Muscle of leg (tissue), 11 donors: Measurements from ENCODE around the gene CDK5R1. TPM values are rescaled to one million over a fixed set of nuclear protein-coding genes. Genes with fewer than 3 reads are reported as not detected.
"Not testable (repeated sequence)": the region's sequence is repeated elsewhere in the genome, so short reads cannot be mapped to it uniquely, and the experiment has no call there.

ENCODE experiments used
- DNase-seq: peaks from one replicate; pipeline ENCODE4 v3.0.0; 2013
- H3K27ac ChIP-seq: one replicate; pipeline ENCODE4 v1.5.1; 2013; ENCODE audit warnings: mild to moderate bottlenecking, low read length, control low read depth
- H3K27me3 ChIP-seq: one replicate; pipeline ENCODE4 v1.6.1; 2013; ENCODE audit warnings: low read length; ENCODE audit not compliant: control insufficient read depth, insufficient read depth
- H3K36me3 ChIP-seq: one replicate; pipeline ENCODE4 v1.6.1; 2013; ENCODE audit warnings: low read length; ENCODE audit not compliant: control insufficient read depth, insufficient read depth
- H3K4me1 ChIP-seq: one replicate; pipeline ENCODE4 v1.6.1; 2013; ENCODE audit warnings: low read length; ENCODE audit not compliant: control insufficient read depth, insufficient read depth
- H3K4me3 ChIP-seq: one replicate; pipeline ENCODE4 v1.5.1; 2013; ENCODE audit warnings: low read length, control low read depth
- H3K9me3 ChIP-seq: replicated peaks from 2 replicates; pipeline ENCODE4 v1.6.1; 2013; ENCODE audit warnings: low read depth, low read length; ENCODE audit not compliant: control insufficient read depth
- WGBS: methylation state at CpG from one replicate; pipeline ENCODE4 v1.1.5; 2013; ENCODE audit warnings: missing lambda C conversion rate; ENCODE audit not compliant: insufficient coverage; 5-methylcytosine and 5-hydroxymethylcytosine counted together
- polyA plus RNA-seq, 8 donors: library from polyadenylated mRNA; unstranded; fragments of 120-200 nt; gene quantifications; one replicate each; pipeline versions ENCODE4 v1.2.1 to v1.2.3, GENCODE V29; 2013; ENCODE audit warnings: inconsistent platforms in 1 of 8, low replicate concordance in 1 of 8; ENCODE audit not compliant: insufficient read length in 8 of 8, insufficient read depth in 1 of 8
- total RNA-seq: library from RNA; stranded (reverse); fragments of 120-200 nt; gene quantifications from one replicate; pipeline ENCODE4 v1.2.4, GENCODE V29; 2013

Gene CDK5R1
- total and polyA plus RNA-seq, 9 donors, result 4.4 to 11.4 (median 9.4) TPM

DNA sequence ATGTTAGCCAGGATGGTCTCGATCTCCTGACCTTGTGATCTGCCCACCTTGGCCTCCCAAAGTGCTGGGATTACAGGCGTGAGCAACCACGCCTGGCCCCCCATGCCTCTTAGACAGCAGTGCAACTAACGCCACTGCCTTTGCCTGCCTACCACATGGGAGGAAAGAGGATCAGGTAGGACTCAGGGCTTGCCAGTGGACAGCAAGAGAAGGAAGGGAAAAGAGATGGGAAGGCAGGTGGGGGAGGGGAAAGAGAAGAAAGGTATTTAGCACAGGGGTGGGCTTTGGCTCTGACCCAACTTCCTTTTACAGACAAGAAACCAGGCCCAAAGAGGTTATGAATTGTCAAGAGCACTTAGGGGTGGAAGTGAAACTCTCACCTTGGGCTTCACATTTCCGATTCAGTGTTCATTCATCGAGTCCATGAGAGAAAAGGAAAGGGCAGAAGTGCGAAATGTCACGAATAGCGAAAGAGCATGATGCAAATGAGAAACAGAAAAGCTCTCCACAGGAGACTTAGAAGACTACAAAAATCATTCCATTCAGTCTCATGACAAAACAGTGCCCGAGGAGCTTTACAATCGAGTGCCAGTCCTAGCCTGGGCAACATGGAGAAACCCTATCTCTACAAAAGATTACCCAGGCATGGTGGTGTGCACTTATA lies 36.4 kb downstream of the CDK5R1 start:
- Histone ChIP-seq H3K4me3 (no peak overlapping the region), H3K36me3 (no peaks in the 10 kb centered on the region), H3K9me3 (no peaks in the 10 kb centered on the region), H3K4me1 (peaks cover 26% of the 10 kb centered on the region), H3K27me3 (peaks cover 6% of the 10 kb centered on the region), H3K27ac (no peak overlapping the region)
- no peak for DNase-seq
- whole genome bisulfite sequencing, result 94% methylated on average over 4 of the region's 11 CpGs

DNA sequence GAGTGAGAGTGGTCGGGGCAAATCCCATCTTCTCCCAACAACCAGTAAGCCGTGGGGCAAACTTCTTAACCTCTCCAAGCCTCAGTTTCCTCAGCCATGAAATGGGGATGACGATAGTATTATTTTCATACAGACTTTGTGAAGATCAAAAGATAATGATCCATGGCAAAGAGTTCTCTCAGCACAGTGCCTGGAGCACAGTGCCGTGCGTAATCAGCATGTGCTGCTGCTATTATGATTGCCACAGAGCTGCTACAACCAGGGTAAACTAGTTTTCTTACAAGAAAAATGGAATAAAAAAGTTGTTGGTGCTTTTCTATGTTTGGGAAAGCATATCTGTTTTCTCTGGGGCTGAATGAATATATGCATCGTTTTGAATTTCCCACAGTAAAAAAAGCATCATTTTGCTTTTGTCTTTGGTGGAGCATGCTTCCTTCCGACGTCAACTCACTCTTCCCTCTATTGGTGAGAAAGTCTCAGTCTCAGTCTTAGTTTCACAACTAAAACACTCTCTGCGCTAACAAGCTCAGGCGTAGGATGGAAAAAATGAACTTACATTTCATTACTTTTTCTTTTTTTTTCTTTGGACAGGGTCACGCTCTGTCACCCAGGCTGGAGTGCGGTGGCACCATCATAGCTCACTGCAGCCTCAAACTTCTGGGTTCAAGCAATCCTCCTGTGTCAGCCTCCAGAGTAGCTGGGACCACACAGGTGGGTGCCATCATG lies 37.2 kb downstream of the CDK5R1 start:
- DNase-seq, result no peak
- Histone ChIP-seq H3K27me3 (peaks cover 2% of the 10 kb centered on the region), H3K27ac (no peak overlapping the region), H3K9me3 (no peaks in the 10 kb centered on the region), H3K4me3 (no peak overlapping the region), H3K4me1 (peaks cover 19% of the 10 kb centered on the region), H3K36me3 (no peaks in the 10 kb centered on the region)
- 88% methylated on average over 5 of the region's 12 CpGs for WGBS

- no CpG with 5 or more reads among the region's 6 CpGs for WGBS
- H3K27me3 ChIP-seq, H3K9me3 ChIP-seq, H3K4me3 ChIP-seq, H3K27ac ChIP-seq, H3K36me3 ChIP-seq, DNase-seq: not testable (repeated sequence)
- H3K4me1 ChIP-seq, result peaks cover 17% of the 10 kb centered on the region
Measured at GRCh38 chr17:32524553-32524880, 37.7 kb downstream of the CDK5R1 start.

DNA sequence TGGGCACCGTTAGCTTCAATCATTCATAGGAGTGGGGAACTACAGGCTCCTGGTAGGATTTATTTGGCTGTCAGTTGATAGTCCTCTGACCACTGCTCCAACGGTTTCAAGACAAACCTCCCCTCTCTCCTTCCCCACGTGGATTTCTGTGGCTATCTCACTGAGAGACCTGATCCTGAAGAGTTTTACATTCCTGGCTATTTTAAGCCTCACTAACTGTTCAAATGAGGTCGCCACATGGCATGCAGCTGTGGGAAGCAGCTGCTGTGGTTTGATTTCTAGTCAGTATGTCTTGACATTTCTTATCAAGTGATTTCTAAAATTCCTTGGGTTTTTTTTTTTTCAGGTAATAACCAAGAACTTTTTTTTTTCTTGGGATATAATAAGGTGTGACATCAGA lies 38.3 kb downstream of the CDK5R1 start:
- peaks cover 2% of the 10 kb centered on the region for H3K27me3 ChIP-seq
- no peak overlapping the region for H3K4me3 ChIP-seq
- H3K4me1 ChIP-seq, result peaks cover 13% of the 10 kb centered on the region
- peak; percentile 53 for DNase-seq
- H3K27ac ChIP-seq, result no peak overlapping the region
- no peaks in the 10 kb centered on the region for H3K9me3 ChIP-seq
- 0% methylated on average over 2 of the region's 4 CpGs for WGBS
- H3K36me3 ChIP-seq, result no peaks in the 10 kb centered on the region

DNA sequence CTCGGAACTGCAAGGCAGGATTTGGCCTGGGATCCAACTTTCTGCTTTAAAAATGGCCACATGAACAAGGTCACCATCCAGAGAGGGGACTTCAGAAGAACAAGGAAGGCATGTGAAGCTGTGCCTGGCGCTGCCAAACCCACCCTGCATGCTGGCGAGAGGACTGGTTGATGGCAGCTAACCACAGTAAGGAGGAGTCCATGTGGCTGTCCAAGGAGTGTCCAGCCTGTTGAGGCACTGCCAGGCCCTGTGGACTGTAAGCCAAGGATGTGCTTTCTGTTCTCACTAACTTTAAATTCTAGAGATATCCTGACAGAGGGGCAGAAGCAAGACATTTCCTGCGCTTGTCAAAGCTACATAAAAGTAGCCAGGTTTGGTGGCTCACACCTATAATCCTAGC lies 40.4 kb downstream of the CDK5R1 start:
- DNase-seq, result no peak
- no peak overlapping the region for H3K27ac ChIP-seq
- H3K4me1 ChIP-seq, result peaks cover 8% of the 10 kb centered on the region
- H3K27me3 ChIP-seq, result no peaks in the 10 kb centered on the region
- WGBS, result 94% methylated on average over 3 of the region's 4 CpGs
- H3K36me3 ChIP-seq, result no peaks in the 10 kb centered on the region
- H3K4me3 ChIP-seq, result no peak overlapping the region
- no peaks in the 10 kb centered on the region for H3K9me3 ChIP-seq

DNA sequence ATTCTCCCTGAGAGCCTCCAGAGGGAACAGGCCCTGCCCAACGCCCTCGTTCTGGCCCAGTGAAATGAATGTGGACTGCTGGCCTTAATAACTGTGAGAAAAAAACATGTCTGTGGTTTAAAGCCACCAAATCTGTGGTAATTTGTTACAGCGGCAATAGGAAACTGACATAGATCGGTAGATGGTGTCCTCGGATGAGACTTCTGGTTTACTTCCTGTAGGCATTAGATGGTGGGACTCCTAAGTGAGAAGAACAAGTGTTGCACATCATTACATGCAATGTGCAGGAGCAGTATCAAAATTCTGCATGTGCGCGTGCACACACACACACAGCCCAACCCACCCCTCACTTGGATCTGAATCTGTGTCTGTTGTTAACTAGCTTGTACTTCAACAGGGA lies 42.0 kb downstream of the CDK5R1 start:
- Histone ChIP-seq H3K4me1 (peaks cover 8% of the 10 kb centered on the region), H3K27me3 (no peaks in the 10 kb centered on the region), H3K9me3 (no peaks in the 10 kb centered on the region), H3K36me3 (no peaks in the 10 kb centered on the region), H3K4me3 (no peak overlapping the region), H3K27ac (no peak overlapping the region)
- 79% methylated on average over 5 of the region's 7 CpGs for WGBS
- no peak for DNase-seq

DNA sequence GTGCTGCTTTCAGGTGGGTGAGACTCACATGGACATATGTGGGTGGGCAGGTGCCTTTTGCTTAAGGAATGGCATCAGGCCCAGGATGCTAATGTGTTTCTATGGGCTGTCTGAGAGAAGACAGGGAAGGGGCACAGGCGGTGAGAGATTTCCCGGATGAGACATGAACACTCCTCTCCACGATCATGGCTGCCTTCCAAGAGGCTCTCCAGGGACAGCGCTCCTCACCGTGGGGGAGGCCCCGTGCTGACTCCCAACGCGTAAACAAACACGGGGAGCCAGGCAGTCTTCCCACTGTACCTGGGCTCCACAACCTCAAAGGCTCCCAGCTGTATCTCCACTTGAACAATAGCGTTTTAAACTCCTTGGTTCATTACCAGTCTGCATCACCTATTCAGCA lies 42.8 kb downstream of the CDK5R1 start:
- whole genome bisulfite sequencing, result 49% methylated on average over 9 of the region's 10 CpGs

GRCh38 chr17:32533296-32533695 lies 46.5 kb downstream of the CDK5R1 start:
- WGBS, result 29% methylated on average over 3 of the region's 3 CpGs

More for the DNA sequence above, 42.8 kb downstream of the CDK5R1 start:
- H3K36me3 ChIP-seq, result no peaks in the 10 kb centered on the region
- no peak for DNase-seq
- peaks cover 8% of the 10 kb centered on the region for H3K4me1 ChIP-seq
- no peak overlapping the region for H3K27ac ChIP-seq
- H3K27me3 ChIP-seq, result no peaks in the 10 kb centered on the region
- H3K9me3 ChIP-seq, result no peaks in the 10 kb centered on the region
- no peak overlapping the region for H3K4me3 ChIP-seq

GRCh38 chr17:32536736-32537643 lies 50.2 kb downstream of the CDK5R1 start:
- WGBS, result 0% methylated on average over 1 of the region's 8 CpGs
- Histone ChIP-seq H3K27me3 (no peaks in the 10 kb centered on the region), H3K4me1 (no peaks in the 10 kb centered on the region), H3K27ac (no peak overlapping the region), H3K4me3 (no peak overlapping the region), H3K36me3 (no peaks in the 10 kb centered on the region), H3K9me3 (no peaks in the 10 kb centered on the region)
- peak; percentile 43 for DNase-seq

More at GRCh38 chr17:32533296-32533695, 46.5 kb downstream of the CDK5R1 start:
- Histone ChIP-seq H3K27me3 (no peaks in the 10 kb centered on the region), H3K27ac (no peak overlapping the region), H3K9me3 (no peaks in the 10 kb centered on the region), H3K36me3 (no peaks in the 10 kb centered on the region), H3K4me3 (no peak overlapping the region), H3K4me1 (no peaks in the 10 kb centered on the region)
- no peak for DNase-seq
